HG02840 (cell line): Measurements from ENCODE around the gene DDX31.

ENCODE experiments used
- ATAC-seq: cut with Tn5 transposase; IDR thresholded peaks from one replicate; pipeline ENCODE4 v1.9.1; 2021; ENCODE audit warnings: mild to moderate bottlenecking, moderate library complexity, moderate number of reproducible peaks; ENCODE audit not compliant: unreplicated experiment, low FRiP score

The DDX31 gene

DNA sequence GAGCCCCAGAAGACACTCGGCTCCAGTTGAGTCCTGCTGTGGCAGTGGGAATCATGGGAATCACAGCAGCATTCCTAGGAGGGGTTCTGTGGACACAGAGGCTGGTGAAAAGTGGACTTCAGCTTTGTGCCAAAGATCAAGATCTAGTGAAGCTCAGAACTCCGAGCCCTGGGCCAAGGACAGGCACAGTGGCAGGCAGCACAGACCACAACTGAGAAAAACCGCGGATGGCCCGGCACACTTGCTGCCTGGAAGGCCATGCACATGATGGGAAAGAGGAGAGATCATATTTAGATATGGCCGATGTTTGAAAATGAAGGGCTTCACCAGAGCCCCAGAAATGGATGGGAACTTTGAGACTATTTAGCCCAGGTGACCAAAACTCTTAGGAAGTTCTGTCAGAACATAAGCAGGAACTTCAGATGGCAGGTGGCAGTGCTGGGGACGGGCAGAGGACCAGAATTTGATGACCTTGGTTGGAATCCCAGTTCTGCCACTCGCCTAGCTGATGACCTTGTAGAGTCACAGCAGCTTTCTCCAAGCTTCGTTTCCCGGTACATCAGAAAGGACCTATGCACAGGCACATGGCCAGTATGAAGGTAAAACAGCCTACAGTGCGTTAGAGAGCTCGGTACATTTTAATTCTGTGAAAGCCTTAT is 69.3 kb downstream of the DDX31 start:
- ATAC-seq = no peak

DNA sequence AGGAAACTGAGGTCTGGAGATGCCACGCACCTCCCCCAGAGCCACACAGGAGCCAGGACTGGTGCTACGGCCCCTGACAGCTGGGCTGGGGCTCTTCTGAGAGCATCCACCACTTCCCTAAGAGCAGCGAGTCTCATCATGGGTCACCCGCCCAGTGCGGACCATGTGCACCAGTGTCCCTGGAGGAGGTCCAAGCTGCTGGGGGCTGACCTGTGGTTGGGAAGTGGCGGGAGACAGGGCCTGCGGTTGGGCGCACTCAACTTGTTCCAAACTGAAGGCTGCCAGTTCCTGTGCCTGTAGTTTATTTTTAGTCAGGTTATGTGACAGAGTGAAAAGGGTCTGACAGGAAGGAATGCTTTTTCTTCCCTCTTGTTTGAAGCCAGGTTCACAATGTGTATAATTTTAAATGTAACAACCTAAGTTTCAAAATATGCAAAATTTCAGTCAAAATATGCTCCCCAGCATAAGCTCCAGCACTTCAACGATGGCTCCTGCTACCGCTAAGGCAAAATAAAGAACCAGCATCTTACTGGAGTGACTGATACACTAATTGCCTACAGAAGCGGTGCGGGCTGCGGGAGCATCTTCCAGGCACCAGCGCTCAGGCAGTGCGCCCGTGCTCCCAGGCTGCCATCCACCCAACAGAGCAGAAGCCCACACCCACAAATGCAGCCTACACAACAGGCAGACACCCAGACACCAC is 72.6 kb downstream of the DDX31 start:
- no peak for ATAC-seq

DNA sequence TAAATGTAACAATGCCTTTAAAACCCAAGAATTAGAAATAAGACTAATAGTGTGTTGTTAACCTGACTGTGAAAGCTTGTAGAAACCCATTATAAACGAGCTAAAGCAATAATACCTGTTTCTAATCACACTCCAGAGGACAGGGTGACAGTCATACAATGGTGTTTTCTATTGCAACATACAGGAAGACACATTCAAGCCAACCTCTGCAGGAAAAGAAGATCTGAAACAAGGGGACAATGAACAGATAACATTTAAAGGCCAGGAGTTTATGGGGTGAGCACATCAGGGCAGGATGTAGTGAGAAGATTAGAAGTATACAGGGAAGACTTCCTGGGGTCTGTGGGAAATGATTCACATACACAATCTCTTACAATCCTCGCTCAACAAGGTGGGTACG is 73.6 kb downstream of the DDX31 start:
- ATAC-seq = no peak

DNA sequence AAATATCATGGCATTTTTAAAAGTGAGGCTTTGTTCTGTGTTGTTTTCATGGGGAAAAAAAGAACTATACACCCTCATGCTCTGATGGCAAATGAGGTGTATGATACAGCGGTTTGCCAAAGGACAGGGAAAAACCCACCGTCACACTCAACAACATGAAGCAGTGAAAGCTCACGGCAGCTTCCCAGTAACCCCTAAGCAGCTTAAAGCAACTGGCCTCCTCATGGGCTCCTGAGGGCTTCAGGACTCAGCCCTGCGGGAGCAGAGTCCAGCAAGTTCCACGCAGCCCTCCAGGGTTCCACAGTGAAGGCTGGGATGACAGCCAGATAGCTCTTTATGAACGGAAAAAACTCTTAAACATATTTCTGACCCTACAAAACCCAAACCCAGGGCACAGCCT is 74.5 kb downstream of the DDX31 start:
- no peak for ATAC-seq

DNA sequence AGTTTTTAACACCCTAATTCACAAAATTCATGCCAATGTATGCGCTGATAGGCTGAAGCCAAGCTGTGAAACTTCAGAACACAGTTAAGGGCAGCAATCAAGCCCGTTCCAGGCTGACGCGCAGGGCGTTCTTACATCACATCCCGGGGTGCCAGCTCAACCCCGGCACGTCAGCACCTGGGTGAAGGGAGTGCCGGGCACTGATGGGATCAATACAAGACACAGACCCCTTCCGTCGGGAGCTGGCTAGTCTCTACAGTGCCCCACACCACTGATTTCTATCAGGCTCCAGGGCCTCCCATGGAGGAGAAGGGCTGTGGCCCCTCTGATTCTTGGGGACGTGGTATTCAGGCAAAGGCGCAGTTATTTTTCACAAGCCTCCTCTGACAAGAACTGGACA is 75.4 kb downstream of the DDX31 start:
- ATAC-seq = no peak

DNA sequence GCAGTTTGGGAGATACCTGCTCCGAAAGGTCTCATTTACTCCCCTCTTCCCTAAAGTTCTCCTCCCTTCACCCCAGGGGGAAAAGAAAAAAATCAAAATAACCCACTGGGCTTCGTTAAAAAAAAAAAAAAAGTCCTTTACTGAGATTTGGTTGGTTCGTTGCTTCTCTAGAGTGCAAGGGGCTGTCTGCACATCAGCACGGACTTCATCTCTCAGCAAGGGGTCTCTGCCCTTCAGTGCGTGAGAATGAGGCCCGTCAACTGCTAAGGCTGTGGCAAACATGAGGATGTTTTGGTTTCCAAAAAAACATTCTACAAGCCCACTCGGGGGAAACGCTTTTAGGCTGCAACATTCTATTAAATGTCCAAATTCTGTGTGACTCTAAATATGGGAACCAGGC is 77.3 kb downstream of the DDX31 start:
- ATAC-seq = no peak

DNA sequence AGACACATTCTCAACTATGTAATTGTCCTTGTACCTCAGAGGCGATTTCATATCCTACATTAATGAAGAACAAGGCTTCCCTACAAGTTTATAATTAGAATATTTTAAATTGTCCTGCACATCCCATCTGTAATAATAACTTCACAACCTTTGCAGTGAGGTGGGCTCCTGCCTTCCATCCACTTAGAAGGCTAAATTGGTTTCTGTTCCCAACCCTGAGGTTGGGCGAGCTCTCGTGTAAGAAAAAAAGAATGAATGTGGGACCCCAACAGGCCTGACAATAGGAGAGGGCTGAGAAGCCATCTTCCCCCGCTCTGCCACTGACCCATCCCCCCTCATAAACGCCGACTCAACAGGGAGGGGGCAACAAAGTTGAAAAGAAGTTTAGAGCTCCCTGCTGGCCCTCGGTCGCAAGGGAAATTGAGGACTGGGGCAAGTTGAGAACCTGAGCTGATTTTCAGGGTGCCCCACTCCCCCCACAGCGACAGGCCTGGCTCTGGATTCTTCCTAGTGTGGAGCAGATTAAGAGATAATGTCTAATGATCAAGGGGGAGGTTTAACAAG is 78.0 kb downstream of the DDX31 start:
- ATAC-seq = no peak

DNA sequence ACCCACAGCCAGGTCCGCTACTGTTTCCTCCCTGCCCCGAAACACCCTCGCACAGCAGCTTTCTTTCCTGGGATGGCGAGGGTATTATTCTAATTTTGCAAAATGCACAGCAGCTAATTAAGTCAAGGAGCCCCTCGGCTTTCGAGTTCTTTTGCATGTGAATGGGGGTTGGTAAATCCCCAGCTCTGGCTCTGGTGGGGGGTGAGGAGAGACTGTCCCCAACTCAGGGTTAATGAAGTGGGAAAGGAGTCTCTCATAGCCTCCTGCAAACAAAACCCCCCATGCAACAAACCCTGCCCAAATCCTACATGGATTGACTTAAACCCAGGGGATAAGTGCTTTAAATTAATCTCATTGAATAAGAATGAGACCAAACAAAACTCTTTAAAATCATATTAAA is 78.5 kb downstream of the DDX31 start:
- no peak for ATAC-seq

DNA sequence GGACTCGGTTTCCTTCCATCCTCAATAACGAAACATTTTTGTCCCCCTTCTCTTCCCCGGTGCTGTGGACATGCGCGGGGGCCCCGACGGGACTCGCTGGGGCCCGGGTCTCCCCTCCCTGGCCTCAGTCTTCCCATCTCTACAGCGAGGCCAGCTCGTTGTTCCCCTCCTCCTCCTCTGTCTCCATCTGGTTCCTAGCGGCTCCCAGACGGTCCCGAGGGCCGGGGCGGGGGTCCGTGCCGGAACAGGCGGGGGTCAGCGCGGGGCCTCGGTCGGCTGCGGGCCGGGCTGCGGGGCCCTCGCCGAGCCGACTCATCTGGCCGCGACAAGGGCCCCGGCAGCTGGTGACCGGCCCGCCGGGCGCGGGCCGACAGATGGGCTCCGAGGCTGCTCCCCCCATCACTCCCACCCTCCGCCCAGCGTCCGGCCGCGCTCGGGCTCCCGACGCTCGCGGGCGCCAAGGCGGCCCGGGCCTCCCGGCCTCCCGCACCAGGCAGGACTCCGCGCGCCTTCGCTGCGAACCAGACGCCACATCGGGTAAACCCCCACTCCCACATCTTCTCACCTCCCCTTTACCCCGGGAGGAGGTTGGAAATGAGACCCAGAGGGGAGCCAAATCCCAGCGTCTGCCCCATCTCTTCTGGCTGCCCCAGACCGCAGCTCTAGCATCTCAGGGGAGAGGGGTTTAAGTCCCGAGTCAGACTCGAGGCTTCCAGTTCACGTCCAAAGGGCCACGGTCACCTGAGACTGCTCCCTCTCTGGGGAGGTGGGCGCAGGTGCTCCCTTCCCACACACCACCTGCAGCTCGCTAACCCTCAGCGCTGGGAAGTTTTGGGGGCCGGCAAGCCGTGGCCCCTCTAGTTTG is 79.2 kb downstream of the DDX31 start:
- ATAC-seq = no peak

DNA sequence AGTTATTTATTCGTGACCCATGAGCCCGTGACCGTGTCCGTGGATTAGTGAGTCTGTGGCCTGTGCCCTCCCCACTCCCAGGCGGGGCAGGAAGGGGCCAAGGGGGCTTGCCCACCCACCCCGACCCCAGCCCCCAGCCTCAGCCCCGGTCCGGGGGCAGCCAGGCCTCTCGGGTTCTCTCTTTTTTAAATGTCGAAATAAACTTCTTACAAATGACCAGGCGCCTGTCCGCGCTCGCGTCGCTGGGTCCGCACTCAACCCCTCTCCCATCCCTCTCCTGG is 79.8 kb downstream of the DDX31 start:
- ATAC-seq = no peak

DNA sequence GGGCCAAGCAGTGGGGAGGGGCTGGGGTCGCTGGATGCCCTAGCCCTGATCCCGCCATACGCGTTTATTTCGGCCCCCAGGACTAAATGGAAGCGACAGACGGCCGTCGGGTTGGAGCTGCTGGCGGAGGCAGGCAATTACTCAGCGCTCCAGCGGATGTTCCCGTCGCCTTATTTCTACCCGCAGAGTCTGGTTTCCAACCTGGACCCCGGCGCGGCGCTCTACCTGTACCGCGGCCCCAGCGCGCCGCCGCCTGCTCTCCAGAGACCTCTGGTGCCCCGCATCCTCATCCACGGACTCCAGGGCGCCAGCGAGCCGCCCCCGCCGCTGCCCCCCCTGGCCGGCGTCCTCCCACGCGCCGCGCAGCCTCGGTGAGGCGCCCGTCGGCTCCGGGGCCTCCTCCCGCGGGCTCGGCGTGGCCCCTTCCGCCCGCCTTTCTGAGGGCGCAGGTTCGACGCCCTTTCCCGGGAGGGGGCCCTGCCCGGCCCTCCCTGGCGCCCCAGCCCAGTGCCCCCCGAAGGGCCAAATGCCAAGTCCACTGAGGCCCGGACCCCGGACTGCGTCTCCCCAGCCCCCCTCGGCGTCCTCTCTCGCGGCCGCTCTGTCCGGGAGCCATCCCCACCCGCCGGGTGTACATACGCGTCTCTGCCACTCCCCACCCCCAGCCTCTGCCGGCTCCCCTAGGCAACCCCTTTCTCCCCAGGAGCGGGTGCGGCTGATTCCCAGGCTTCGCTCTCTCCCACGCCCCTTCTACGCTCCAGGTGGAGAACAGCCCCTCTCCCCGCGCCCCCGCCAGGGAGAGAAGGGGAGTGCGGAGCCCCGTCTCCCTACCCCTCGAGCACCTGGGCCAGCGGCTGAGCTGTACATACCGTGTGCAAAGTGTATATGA is 80.4 kb downstream of the DDX31 start:
- ATAC-seq = no peak

DNA sequence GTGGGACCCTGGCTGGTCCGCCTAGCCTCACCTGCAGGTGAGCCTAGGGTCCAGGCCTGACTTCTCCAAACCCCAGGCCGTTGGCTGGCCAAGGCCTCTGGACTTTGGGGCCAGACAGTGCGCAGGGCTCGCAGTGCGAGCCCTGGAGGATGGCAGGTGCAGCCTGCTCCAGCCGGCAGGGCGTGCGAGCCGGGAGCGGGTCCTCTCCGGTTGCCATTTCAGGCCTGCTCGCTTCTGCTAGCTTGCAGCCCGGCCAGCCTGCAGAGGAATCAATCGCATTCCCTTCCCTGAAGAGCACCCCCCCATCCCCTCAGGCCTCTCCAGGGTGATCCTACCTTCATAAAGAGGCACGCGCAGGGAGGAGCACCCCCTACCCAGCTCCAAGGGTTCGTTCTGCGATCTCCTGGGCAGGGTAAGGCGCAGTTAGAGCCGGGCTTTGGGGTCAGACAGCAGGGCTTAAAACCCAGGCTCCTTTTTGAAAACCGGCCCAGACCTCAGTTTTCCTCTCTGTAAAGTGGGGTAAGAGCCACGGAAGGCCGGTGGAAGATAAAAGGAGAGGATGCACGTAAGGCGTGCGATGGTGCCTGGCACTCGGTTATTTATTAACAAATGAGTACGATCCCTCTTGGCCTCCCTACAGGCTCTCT is 81.2 kb downstream of the DDX31 start:
- ATAC-seq = no peak

DNA sequence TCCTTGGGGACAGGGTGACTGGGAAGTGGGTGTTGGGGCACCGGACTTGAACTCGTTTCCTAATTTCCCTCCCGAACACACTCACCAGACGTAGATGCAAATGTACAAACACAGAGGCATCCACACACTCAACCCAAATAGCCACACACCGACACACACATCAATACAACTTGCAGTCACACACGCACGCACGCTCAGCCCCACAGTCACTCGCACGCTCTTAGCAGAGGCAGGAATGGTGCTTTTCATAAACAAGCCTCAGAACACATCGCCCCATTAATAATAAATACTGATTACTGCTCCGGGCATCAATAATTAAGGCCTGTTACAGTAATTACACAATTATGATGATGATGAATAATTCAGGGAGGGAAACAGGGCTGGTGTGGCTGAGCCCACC is 81.7 kb downstream of the DDX31 start:
- ATAC-seq = no peak

DNA sequence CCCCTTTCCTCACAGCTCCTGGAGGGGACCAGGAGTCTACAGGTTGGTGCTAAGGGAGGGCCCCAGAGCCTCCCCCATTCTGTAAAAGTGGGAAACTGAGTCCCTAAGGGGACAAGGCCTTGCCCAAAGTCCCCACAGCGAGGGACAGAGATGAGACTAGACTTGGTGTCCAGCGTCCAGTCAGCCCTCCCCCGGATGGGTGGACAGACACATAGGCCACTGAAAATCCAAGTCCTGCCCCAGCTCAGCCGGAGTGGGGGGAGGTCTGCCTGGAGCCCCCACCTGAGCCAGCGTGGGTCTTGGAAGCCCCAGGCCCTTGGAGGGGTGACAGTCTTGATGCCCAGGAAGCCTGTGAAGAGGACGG is 82.2 kb downstream of the DDX31 start:
- no peak for ATAC-seq

DNA sequence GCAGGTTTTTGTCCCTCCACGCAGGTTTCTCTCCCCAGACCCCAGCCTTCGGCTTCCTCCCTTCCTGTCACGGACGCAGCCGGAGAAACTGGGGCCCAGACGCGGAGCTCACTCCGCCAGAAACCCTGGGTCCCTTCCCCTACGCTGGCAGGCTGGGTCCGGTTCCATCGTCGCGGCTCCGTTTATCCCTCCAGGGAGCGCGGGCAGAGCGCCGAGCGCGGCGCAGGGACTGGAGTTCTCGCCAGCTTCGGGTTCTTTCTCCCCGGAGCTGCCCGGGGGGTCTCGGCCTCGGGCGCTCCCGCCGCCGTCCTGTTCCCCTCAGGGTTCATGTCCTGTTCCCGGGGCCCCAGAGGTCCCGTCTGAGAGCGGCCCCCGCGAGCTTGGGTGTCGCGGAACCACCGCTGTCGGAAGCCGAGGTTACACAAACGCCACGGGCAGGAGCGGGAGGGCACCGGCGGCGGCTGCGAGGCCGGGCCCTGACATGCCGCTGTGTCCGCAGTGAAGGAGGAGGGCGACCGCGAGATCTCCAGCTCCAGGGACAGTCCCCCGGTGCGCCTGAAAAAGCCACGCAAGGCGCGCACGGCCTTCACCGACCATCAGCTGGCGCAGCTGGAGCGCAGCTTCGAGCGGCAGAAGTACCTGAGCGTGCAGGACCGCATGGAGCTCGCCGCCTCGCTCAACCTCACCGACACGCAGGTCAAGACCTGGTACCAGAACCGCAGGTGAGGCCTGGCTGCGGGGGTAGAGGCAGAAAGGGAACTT is 82.8 kb downstream of the DDX31 start:
- ATAC-seq = no peak

DNA sequence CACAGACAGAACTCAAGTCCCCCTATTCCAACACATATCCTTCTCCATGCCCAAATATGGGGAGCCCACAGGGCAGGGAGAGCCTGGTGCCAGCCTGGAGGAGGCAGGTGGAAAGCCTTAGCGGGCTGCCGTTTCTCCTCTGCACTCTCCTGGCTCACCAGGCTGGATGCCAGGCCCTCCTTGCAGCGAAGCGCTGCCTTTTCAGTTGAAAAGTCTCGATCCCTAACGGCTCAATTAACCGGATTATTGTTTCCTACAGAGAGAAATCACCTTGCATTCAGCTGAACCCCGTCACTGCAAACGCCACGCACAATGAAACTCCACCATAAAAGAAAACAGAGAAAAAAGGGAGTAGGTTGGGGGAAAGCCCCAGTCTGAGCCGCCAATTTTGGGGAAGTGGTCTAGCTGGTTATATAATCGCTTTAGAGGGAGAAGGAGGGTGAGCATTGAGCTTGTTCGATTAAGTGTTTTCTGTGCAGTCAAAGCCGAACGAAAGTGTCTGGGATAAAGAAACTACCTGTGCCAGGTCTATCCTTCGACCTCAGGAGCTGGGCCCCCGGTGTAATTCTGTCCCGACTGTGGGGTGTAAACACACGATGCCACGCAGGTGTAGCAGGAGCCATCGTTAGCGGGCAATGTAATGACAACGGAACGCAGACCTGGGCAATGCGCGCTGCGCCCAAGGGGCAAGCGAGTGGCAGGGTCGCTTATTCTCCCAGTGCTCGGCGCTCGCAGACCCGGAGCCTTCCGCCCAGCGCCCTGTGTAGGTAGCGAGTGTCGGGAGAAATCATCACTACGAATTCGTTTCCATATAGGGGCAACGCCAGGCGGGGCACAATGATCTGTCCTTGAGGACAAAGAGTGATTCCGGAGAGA is 83.6 kb downstream of the DDX31 start:
- ATAC-seq = no peak

DNA sequence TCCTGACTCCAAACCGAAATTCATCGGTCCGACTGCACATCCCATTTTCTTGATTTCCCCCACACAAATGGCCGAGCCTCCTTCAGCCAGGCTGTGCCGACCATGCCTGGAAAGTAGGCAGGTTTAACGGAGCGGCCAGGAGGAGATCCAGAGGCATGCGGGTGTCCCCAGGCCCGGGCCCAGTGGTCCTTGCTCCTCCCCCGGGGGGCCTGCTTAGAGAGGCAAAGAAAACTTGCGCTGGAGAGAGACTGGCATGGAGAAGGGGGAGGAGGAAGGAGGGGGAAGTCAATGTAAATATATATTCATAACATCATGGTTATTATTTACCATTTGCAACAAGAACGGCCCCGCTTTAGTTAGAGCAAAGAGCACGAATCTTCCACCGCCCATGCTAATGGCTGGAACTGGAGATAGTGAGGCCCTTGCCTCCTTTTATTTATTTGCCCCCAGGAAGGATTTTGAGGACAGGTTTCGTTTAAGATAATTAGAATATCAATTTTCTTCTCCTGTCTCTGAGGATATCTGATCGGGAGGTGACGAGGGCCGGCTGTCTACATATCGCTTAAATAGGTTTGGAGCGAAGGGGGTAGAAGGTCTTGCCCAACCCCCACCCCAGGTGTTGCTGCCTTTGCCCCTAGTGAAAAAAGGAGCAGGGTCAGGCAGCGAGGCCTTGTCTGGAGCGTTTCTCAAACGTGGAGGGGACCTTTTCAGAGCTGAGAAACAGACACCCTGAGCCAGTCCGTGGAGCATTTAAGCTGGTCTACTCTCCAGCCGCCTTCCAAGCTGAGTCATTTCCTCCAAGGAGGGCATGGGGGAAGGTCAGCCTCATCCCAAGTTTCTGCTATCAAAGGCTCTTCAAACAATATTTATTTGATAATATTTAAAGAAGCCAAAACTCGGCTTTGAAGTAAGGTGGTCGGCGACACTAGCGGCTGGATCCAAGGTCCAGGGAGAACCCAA is 84.9 kb downstream of the DDX31 start:
- no peak for ATAC-seq
